NCI-H345 (cell line): ENCODE results near the gene GLIPR2.

Experiments used
- DNase-seq: peaks from one replicate; lab custom pipeline; 2025; lab: John Stamatoyannopoulos, UW

Gene GLIPR2

DNA sequence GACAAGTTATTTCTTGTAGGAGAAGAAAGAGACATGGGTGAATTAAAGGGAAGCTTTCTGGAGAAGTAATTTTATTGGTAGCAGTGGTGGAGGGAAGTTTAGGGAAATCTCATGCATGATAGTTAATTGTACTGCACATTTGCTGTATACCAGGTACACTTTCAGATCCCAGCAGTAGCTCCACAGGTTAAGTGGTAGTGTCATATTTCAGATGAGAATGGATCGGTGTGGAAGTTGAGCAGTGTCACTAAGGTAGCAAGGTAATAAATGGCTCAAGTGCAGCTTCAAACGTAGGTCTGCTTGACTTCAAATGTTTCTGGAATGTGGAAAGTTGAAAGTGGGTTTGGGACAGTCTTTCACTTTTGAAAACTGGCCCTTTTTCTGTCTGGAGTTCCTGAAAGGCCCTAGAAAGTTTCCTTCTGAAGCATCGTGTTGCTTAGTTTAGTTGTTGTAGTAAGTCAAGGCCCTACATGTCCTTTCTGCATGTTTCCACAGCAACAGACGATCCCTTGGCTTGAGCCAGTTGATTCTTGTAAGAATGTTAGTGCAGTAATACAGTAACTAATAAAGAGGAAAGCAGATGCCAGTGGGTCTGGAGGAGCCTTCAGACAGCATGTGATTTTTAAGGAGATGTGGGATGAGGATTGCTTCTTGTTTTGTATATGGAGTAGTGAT lies 57.9 kb downstream of the GLIPR2 start:
- DNase-seq = no peak

GRCh38 chr9:36204906-36205547 lies 68.5 kb downstream of the GLIPR2 start:
- no peak for DNase-seq

GRCh38 chr9:36207016-36207415 lies 70.5 kb downstream of the GLIPR2 start:
- DNase-seq = no peak

DNA sequence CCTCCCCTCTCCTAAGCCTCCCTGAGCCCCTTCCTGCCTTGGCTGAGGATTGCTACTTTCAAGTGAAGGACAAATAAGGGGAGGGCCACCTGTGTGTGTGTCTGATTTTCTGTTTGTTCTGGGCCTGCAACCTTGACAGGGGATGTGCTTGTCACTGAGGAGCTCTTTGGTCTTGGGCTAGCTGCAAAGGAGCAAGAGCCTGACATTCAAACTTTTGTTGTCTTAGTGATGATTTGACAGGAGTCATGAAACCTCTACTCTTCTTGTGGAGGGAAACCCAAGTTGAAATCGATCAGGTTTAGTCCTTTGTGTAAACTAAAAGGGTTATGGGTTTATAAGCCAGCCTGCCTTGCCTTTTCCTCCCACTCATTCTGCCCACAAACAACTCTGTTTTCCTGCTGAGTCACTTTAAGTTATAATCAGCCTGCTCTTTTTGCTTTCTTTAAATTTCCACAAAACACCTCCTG lies 71.0 kb downstream of the GLIPR2 start:
- DNase-seq = no peak

GRCh38 chr9:36208521-36209253 lies 72.2 kb downstream of the GLIPR2 start:
- no peak for DNase-seq

DNA sequence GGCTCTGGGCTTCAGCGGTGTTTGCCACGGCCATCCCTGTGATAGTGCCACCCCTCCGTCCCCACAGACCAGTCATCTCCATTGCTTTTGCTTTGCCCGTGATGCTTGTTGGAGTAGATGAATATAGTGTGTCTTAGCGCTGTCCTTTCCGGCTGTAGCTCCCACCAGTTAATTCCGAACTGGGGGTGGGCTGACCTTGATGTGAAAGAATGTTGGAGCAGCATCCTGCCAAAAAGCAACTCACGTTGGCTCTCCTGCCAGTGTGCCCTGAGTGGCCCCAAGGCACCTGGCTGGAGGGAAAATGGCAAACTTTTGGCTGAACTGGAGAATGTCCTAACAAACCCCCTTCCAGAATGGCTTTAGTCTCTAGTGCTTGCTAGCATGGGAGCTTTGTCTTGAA lies 74.2 kb downstream of the GLIPR2 start:
- DNase-seq = no peak

DNA sequence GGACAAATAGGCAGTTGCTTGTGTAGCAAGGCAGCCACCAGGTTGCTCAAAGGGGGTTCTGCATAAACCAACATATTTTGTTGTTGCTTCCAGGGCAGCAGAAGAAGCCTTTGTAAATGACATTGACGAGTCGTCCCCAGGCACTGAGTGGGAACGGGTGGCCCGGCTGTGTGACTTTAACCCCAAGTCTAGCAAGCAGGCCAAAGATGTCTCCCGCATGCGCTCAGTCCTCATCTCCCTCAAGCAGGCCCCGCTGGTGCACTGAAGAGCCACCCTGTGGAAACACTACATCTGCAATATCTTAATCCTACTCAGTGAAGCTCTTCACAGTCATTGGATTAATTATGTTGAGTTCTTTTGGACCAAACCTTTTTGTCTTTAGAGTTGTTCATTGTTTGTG lies 75.0 kb downstream of the GLIPR2 start:
- DNase-seq = no peak

GRCh38 chr9:36213387-36213786 lies 76.9 kb downstream of the GLIPR2 start:
- DNase-seq = no peak
